K562 (cell line): ENCODE measurements around the gene STX11. TPM values are rescaled to one million over a fixed set of nuclear protein-coding genes. Genes with fewer than 3 reads are reported as not detected.

Experiments used
- ATAC-seq: fragments of 200-7000 bp; cut with Tn5 transposase; 3 replicates; pipeline ENCODE4 v1.9.1; 2020; ENCODE audit warnings: moderate library complexity
- BruUV-seq: library from RNA; stranded (reverse); fragments of 400-500 nt; replicated peaks from 2 replicates; lab custom pipeline; 2021; lab: Mats Ljungman, UMichigan
- CTCF ChIA-PET: fragments of 300-600 bp; formaldehyde crosslinking; extraction: SDS; loops from one replicate; lab custom pipeline; 2021; ENCODE audit warnings: low intra/inter-chr PET ratio; lab: Yijun Ruan, JAX
- POLR2A ChIA-PET: fragments of 300-600, 350-650 bp; sonication (Branson Sonifier 250); formaldehyde crosslinking; extraction: SDS; loops from one replicate; lab custom pipeline; 2021; ENCODE audit warnings: antibody characterized with exemption, inconsistent platforms; lab: Yijun Ruan, JAX
- DNase-seq, 4 experiments: peaks; one replicate each; pipeline versions ENCODE4 v3.0.0 to v3.0.0-alpha.2; 2011 to 2018; ENCODE audit warnings: low spot score in 3 of 4, mixed read lengths in 3 of 4; ENCODE audit errors: extremely low read depth in 1 of 4
- FAIRE-seq: peaks from 2 replicates; lab custom pipeline; 2011; peaks lifted over from hg19 to GRCh38; lab: Jason Lieb, UNC
- H2AFZ ChIP-seq: 2 replicates; pipeline ENCODE4 v1.6.0; 2011; ENCODE audit warnings: low read depth, low read length, control low read depth, inconsistent platforms
- H3K27ac ChIP-seq: fragments of 200-600 bp; 3 replicates; pipeline ENCODE4 v1.8.0; 2011; ENCODE audit warnings: low read depth, mild to moderate bottlenecking, control low read depth, inconsistent platforms, low read length, moderate library complexity, mixed read lengths; ENCODE audit errors: extremely low read depth
- H3K27me3 ChIP-seq, 2 experiments: fragments of 300-600 bp in 1 of 2; 2 replicates in 1 of 2; 3 replicates in 1 of 2; pipeline versions ENCODE4 v1.6.0 to v1.8.0; 2011; ENCODE audit warnings: inconsistent platforms in 2 of 2, low read length in 2 of 2, mild to moderate bottlenecking in 1 of 2, mixed read lengths in 1 of 2, moderate library complexity in 1 of 2; ENCODE audit not compliant: control insufficient read depth in 2 of 2, insufficient read depth in 2 of 2
- H3K36me3 ChIP-seq: fragments of 300-600 bp; 3 replicates; pipeline ENCODE4 v1.8.0; 2011; ENCODE audit warnings: mild to moderate bottlenecking, low read length, inconsistent platforms; ENCODE audit not compliant: control insufficient read depth, insufficient read depth
- H3K4me1 ChIP-seq, 2 experiments: fragments of 200-600 bp in 1 of 2; replicated peaks in 1 of 2; 2 replicates in 1 of 2; 3 replicates in 1 of 2; pipeline versions ENCODE4 v1.5.1 to v1.8.0; 2011; ENCODE audit warnings: inconsistent platforms in 2 of 2, low read length in 2 of 2, mild to moderate bottlenecking in 1 of 2, mixed read lengths in 1 of 2, moderate library complexity in 1 of 2; ENCODE audit not compliant: control insufficient read depth in 2 of 2, insufficient read depth in 2 of 2
- H3K4me2 ChIP-seq: 2 replicates; pipeline ENCODE4 v1.6.1; 2011; ENCODE audit warnings: low read length, control low read depth, inconsistent platforms, mixed read lengths; ENCODE audit not compliant: insufficient read depth
- H3K4me3 ChIP-seq: fragments of 200-600 bp; sonication (generic), shearing (Covaris generic); 2 replicates; pipeline ENCODE4 v1.5.1; 2016; ENCODE audit warnings: control low read depth, inconsistent platforms
- H3K79me2 ChIP-seq: fragments of 200-600 bp; 3 replicates; pipeline ENCODE4 v1.8.0; 2011; ENCODE audit warnings: low read length, inconsistent platforms; ENCODE audit not compliant: control insufficient read depth, insufficient read depth
- H3K9ac ChIP-seq, 2 experiments: 2 replicates each; pipeline versions ENCODE4 v1.6.0 to v1.6.1; 2011; ENCODE audit warnings: low read depth in 2 of 2, low read length in 2 of 2, control low read depth in 1 of 2, inconsistent platforms in 1 of 2, mild to moderate bottlenecking in 1 of 2, mixed read lengths in 1 of 2; ENCODE audit not compliant: insufficient read depth in 1 of 2
- H3K9me1 ChIP-seq: one replicate; pipeline ENCODE4 v1.6.0; 2011; ENCODE audit warnings: inconsistent platforms, mild to moderate bottlenecking, low read length, moderate library complexity; ENCODE audit not compliant: control insufficient read depth, insufficient read depth
- H3K9me3 ChIP-seq: replicated peaks from 2 replicates; pipeline ENCODE4 v1.5.1; 2011; ENCODE audit warnings: low read depth, low read length, inconsistent platforms; ENCODE audit not compliant: control insufficient read depth, insufficient read depth
- H4K20me1 ChIP-seq: replicated peaks from 2 replicates; pipeline ENCODE4 v1.6.1; 2011; ENCODE audit warnings: low read length, inconsistent platforms, mixed read lengths; ENCODE audit not compliant: control insufficient read depth, insufficient read depth
- DPF2 ChIP-seq: fragments of 450-650 bp; IDR thresholded peaks from 2 replicates; pipeline ENCODE4 v1.6.1; 2016
- NR2C2 ChIP-seq, 2 experiments: fragments of 200-800 bp in 1 of 2; sonication (Bioruptor generic) in 1 of 2; sonication (generic) in 1 of 2; formaldehyde crosslinking in 1 of 2; IDR thresholded peaks; 2 replicates each; pipeline versions ENCODE4 v1.6.1 to v1.8.0; 2016 to 2022; ENCODE audit warnings: mild to moderate bottlenecking in 1 of 2, missing compliant biosample characterization in 1 of 2, missing genetic modification characterization in 1 of 2, missing genetic modification reagents in 1 of 2
- PRPF4 ChIP-seq: fragments of 200-400 bp; formaldehyde crosslinking; IDR thresholded peaks from one replicate; pipeline ENCODE4 v1.6.1; 2017; ENCODE audit warnings: low read length, low read depth, mild to moderate bottlenecking; ENCODE audit not compliant: insufficient read depth, poor library complexity, severe bottlenecking
- RBM22 ChIP-seq: fragments of 200-400 bp; formaldehyde crosslinking; IDR thresholded peaks from 2 replicates; pipeline ENCODE4 v1.6.1; 2018; ENCODE audit warnings: low read length, low read depth; ENCODE audit not compliant: poor library complexity, severe bottlenecking
- TEAD2 ChIP-seq: fragments of 450-650 bp; IDR thresholded peaks from 2 replicates; pipeline ENCODE4 v1.6.1; 2016; ENCODE audit warnings: missing genetic modification characterization, control low read depth, missing compliant biosample characterization
- ZNF830 ChIP-seq: fragments of 250-450 bp; sonication (Bioruptor Pico); IDR thresholded peaks from 2 replicates; pipeline ENCODE4 v1.5.0; 2021; ENCODE audit warnings: mild to moderate bottlenecking
- WGBS: fragments of 100-300 bp; shearing (Covaris generic); methylation state at CpG from one replicate; pipeline ENCODE4 v1.1.6; 2016; ENCODE audit warnings: low coverage, mixed read lengths; ENCODE audit not compliant: insufficient coverage; ENCODE audit errors: missing lambda C conversion rate; 5-methylcytosine and 5-hydroxymethylcytosine counted together
- in situ Hi-C: fragments of 300-500 bp; cut with MboI; formaldehyde crosslinking; loops from 4 replicates; pipeline ENCODE4 v1.15.0; 2018; ENCODE audit warnings: inconsistent platforms, mixed read lengths
- intact Hi-C: fragments of 100-400 bp; cut with micrococcal nuclease; formaldehyde crosslinking; loops from 2 replicates; pipeline ENCODE4 v1.14.2; 2022
- polyA plus RNA-seq, 8 experiments: library from polyadenylated mRNA; depleted of rRNA in 4 of 8; stranded (reverse) in 5 of 8; unstranded in 3 of 8; fragments of >200 nt; fragmentation: Nextera tagmentation in 2 of 8; fragmentation: Illumina TruSeq in 1 of 8; extraction: Ambion mirVana in 2 of 8; extraction: Trizol in 1 of 8; gene quantifications; 2 replicates each; pipeline versions ENCODE4 v1.2.1 to v1.2.3, GENCODE V29; 2011 to 2014; ENCODE audit warnings: inconsistent platforms in 1 of 8, missing spikeins in 1 of 8
- total RNA-seq, 7 experiments: library from RNA; depleted of rRNA in 6 of 7; stranded (reverse); fragments of >200 nt in 6 of 7; fragmentation: Illumina TruSeq in 2 of 7; extraction: Trizol in 2 of 7; gene quantifications; 2 replicates each; pipeline versions ENCODE4 v1.2.1 to v1.2.3, GENCODE V29; 2011 to 2021; ENCODE audit warnings: low replicate concordance in 1 of 7
- TF ChIP-seq, protein P1 (sequence below): fragments of 450-650 bp; IDR thresholded peaks from 2 replicates; pipeline ENCODE4 v1.6.1; 2016; ENCODE audit warnings: antibody characterized with exemption

The STX11 gene
- total and polyA plus RNA-seq, 9 of the 15 experiments (the other 6 are each of a cell fraction or from before 2014, with no cell fraction given) = 0.06 to 0.73 (median 0.40) TPM

GRCh38 chr6:144119376-144119775, 30.9 kb upstream of the STX11 start:
- intact Hi-C loops = no loop called here
- TF ChIP-seq NR2C2 (CRISPR knock-in tag; IDR thresholded peaks at IDR 0.05) (no peak), NR2C2 (tag; IDR thresholded peaks at IDR 0.05) (no peak), TEAD2 (tag) (no peak), DPF2 (no peak), RBM22 (no peak), ZNF830 (CRISPR knock-in tag) (no peak), PRPF4 (no peak)
- TF ChIP-seq, protein P1, sequence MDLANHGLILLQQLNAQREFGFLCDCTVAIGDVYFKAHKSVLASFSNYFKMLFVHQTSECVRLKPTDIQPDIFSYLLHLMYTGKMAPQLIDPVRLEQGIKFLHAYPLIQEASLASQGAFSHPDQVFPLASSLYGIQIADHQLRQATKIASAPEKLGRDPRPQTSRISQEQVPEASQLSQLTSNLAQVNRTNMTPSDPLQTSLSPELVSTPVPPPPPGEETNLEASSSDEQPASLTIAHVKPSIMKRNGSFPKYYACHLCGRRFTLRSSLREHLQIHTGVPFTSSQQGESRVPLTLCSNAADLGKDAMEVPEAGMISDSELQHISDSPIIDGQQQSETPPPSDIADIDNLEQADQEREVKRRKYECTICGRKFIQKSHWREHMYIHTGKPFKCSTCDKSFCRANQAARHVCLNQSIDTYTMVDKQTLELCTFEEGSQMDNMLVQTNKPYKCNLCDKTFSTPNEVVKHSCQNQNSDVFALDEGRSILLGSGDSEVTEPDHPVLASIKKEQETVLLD = no peak

More at GRCh38 chr6:144119376-144119775, 30.9 kb upstream of the STX11 start:
- no peaks in the 10 kb centered on the region for H3K79me2 ChIP-seq
- ChIA-PET CTCF (no interaction called here), POLR2A (no interaction called here)
- H3K9me1 ChIP-seq = no peaks in the 10 kb centered on the region
- peaks cover 0 to 11% of the 10 kb centered on the region in 2 experiments; a peak in 3 of 5 replicates for H3K4me1 ChIP-seq
- no peaks in the 10 kb centered on the region for H3K9me3 ChIP-seq
- no peak overlapping the region for H3K9ac ChIP-seq
- H3K4me2 ChIP-seq = no peak overlapping the region
- no peak overlapping the region for H3K4me3 ChIP-seq
- FAIRE-seq = no peak
- no peak overlapping the region for H3K27ac ChIP-seq
- ATAC-seq = no peak
- no TSS peak for BruUV-seq
- H2AFZ ChIP-seq = no peak overlapping the region
- no peaks in the 10 kb centered on the region for H3K27me3 ChIP-seq
- no peaks in the 10 kb centered on the region for H4K20me1 ChIP-seq
- no peaks in the 10 kb centered on the region for H3K36me3 ChIP-seq
- in situ Hi-C loops = no loop called here
- 35% methylated on average over 5 of the region's 5 CpGs for WGBS
- DNase-seq = no peak
